HL-60/S4 treated with retinoic acid at 250 ng/mL for 4 days and 3 days (cell line): ENCODE data around the gene ANXA5.

Experiments used
- in situ Hi-C: fragments of 300-500 bp; cut with MboI; formaldehyde crosslinking; loops from 2 replicates; pipeline ENCODE4 v1.7.0; 2022; ENCODE audit warnings: low sequenced_read_pairs

Gene ANXA5

DNA sequence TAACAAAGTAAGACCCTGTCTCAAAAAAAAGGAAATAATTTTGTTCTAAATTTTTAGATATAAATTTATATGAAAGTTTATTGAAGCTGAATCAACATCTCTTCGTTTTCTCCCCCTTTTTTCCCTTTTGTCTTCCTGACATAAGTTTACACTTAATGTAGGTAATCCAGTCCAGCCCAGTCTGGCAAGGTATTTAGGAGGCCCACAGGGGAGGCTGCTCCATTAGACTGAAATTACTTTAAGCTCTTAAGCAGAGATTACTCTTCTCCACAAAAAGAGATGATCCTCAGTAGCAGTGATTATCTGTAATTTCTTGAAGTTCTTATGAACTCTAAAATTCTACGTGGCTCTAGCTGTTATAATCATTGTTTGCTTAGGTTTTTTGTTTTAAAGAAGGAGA, 46.0 kb downstream of the ANXA5 start:
- in situ Hi-C loops, result no loop called here

DNA sequence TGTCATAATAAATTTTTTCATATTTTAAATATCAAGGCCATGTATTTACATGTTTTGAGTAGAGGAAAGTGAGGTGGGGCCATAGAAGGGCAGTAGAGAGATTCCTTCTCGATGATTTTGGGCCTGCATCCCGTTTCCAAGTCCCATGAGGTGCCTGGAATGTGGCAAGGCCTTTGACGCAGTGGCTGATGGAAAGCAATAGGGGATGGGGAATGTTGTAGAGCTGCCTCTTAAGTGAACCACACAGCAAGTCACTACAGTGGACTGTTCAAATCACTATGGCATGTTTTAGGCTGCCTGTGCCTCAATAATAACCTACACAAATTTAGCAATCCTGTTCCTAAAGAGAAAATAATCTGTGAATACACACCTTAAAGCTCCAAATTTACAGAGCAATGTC, 48.3 kb downstream of the ANXA5 start:
- in situ Hi-C loops, result no loop called here

DNA sequence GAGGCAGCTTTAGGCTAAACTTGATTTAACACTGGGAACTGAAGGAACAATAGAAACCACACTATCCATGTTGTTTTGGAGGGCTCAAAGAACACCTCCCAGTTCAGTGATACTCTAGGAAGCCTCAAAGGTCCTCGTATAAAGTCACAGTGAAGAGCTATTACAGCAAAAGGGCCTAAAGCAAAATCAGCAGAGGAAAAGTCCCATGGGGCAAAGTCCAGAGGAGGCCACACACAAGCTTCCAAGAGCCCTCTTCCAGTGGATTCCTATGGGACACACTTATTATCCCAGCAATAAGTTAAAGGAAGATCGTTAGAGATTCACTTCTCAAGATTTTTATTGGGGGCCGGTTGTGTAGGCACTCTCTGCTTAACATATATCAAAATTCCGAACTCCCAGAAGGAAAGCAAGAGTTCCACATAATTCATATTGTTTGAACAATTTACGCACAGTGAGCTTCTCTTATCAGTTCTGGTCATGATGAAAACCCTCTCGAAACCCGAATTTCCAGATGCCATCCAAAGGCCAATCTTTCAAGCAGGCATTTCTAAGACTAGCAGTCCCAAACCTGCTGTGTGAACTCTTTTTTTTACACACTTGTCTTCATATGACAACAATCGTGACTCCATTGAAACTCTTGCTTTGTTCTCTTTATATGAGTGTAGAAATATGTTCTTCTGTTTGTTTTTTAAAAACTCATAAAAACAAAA, 53.7 kb downstream of the ANXA5 start:
- in situ Hi-C loops, result no loop called here

DNA sequence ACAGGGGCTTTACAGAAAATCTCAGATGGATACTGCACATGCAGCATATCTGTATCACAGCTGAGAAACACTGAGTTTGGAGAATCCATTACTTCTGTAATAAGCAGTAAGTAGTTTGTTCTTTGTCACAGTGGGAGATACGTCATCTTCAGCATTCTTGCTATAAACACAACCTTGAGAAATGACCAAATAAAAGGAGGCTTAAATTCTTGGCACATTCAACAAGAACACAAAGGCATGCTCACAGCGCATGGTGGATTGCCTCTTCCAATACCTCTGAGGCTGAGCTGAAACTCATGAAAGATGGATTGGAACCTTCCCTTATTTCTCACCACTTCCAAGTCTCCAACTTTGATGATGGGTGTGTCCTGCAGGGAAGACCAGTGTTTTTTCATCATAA, 54.5 kb downstream of the ANXA5 start:
- in situ Hi-C loops, result no loop called here

DNA sequence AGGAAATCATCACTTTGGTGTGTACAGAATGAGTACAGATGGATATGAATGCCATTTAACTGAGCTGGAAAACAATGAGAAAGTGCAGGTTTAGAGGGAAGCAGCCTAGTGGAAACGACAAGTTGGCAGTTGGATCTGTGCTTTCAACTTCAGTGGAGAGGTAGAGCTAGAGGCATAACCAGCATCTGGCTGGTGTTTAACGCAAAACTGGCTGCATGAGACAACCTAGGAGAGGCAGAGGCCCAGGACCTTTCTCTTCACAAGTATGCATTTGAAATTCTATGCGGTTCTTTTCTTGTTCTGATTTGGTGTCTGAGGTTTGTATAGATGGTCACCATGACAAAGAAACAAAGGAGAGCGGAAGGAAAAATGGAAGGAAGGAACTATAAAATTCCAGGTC, 63.1 kb downstream of the ANXA5 start:
- in situ Hi-C loops, result no loop called here

DNA sequence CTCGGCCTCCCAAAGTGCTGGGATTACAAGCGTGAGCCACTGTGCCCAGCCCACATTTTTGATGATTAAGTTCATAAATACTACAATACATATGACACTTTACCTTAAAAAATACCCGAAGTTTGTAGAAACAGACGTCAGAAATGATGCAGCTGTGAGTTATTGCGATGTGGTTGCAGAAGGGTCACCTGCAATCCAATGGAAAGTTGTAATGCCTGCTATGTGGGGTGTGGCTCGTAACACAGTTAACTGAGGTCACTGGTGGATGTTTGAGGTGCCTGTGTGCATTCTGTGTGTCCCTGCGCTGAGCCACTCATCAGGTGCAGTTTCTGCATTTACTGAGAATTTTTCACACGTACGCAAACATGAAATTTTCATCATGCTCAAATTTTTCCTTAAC, 64.1 kb downstream of the ANXA5 start:
- in situ Hi-C loops, result no loop called here
